GM18951 (cell line): ENCODE data around the gene PSIP1.
"Not testable (repeated sequence)": the region's sequence is repeated elsewhere in the genome, so short reads cannot be mapped to it uniquely, and the experiment has no call there.

Experiments used
- POLR2A ChIP-seq: IDR thresholded peaks from 4 replicates; pipeline ENCODE4 v1.6.1; 2011; ENCODE audit warnings: mild to moderate bottlenecking; ENCODE audit not compliant: insufficient read length, insufficient read depth; ENCODE audit errors: extremely low read depth
- in situ Hi-C: fragments of 300-500 bp; cut with MboI; formaldehyde crosslinking; loops from one replicate; pipeline ENCODE4 v1.12.0; 2022; ENCODE audit warnings: low sequenced_read_pairs, mixed read lengths, inconsistent platforms; ENCODE audit not compliant: unreplicated experiment

The PSIP1 gene

GRCh38 chr9:15510789-15511575 is at the start of gene PSIP1:
Gene PSIP1, minus strand, starts transcription at chr9:15510970. Its CDS starts 782 bp downstream, at chr9:15510188.
- TF ChIP-seq POLR2A: peak; percentile 94
- in situ Hi-C loops: no loop called here

GRCh38 chr9:15553528-15553898 is 42.7 kb upstream of the PSIP1 start:
- in situ Hi-C loops: no loop called here
- no peak for TF ChIP-seq POLR2A

GRCh38 chr9:15552636-15553527 is 42.1 kb upstream of the PSIP1 start, which contains the start of gene CCDC171:
Gene CCDC171, plus strand, starts transcription at chr9:15553043. Its CDS starts 11,046 bp downstream, at chr9:15564089.
- peak; percentile 79 for TF ChIP-seq POLR2A
- in situ Hi-C loops: no loop called here

GRCh38 chr9:15549611-15550010 is 38.8 kb upstream of the PSIP1 start:
- TF ChIP-seq POLR2A: no peak
- in situ Hi-C loops: no loop called here

- no peak for TF ChIP-seq POLR2A
- in situ Hi-C loops: no loop called here
Measured at GRCh38 chr9:15543047-15543813, 32.5 kb upstream of the PSIP1 start.

- in situ Hi-C loops: no loop called here
- TF ChIP-seq POLR2A: no peak
Measured at GRCh38 chr9:15542624-15543023, 31.9 kb upstream of the PSIP1 start.

- no peak for TF ChIP-seq POLR2A
- in situ Hi-C loops: no loop called here
Measured at GRCh38 chr9:15541872-15542271, 31.1 kb upstream of the PSIP1 start.

- no peak for TF ChIP-seq POLR2A
- in situ Hi-C loops: no loop called here
Measured at GRCh38 chr9:15531380-15531779, 20.6 kb upstream of the PSIP1 start.

- TF ChIP-seq POLR2A: no peak
- in situ Hi-C loops: no loop called here
Measured at GRCh38 chr9:15529566-15530324, 19.0 kb upstream of the PSIP1 start.

- in situ Hi-C loops: not testable (repeated sequence)
Measured at GRCh38 chr9:15527035-15527434, 16.3 kb upstream of the PSIP1 start.

- in situ Hi-C loops: no loop called here
- TF ChIP-seq POLR2A: no peak
Measured at GRCh38 chr9:15525958-15526357, 15.2 kb upstream of the PSIP1 start.

GRCh38 chr9:15524845-15525455 is 14.2 kb upstream of the PSIP1 start:
- in situ Hi-C loops: no loop called here
- no peak for TF ChIP-seq POLR2A
